GM21825 (cell line): ENCODE results near the gene DPP6.

Experiments used
- ATAC-seq: cut with Tn5 transposase; IDR thresholded peaks from one replicate; pipeline ENCODE4 v1.9.1; 2021; ENCODE audit warnings: mild to moderate bottlenecking, moderate library complexity; ENCODE audit not compliant: unreplicated experiment

Gene DPP6

DNA sequence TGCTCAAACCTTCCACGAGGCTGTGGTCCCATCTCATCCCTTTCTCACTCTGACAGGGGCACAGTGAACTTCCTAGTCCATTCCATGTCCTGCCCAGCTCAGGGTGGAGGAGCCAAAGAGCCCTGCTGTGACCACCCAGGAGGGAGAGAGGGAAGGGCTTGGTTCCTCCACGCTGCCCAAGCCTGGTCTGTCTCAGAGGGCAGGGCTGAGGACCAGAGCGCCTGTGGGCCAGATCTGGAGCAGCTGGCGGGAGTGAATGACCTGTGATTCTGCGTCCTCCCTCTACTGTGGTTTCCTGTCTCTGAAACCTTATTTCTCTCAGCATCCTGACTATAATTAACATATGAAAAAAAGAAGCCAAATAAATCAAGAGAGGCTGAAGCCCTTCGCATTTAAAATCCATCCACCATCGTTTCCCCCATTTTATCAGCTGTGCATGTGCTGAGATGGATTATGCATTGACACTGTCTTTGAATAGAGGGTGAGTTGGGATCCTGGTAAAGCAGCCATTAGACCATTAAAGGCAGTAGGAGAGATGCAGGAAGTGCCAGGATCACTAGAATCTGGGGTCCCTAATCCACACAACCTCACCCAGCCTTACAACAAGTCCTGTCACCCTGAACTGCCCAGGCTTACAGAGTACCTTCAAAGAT, 165.6 kb downstream of the DPP6 start:
- no peak for ATAC-seq

GRCh38 chr7:154231732-154232131, 179.5 kb downstream of the DPP6 start:
- no peak for ATAC-seq

GRCh38 chr7:154232700-154233099, 180.5 kb downstream of the DPP6 start:
- ATAC-seq = no peak

GRCh38 chr7:154241988-154242387, 189.8 kb downstream of the DPP6 start:
- no peak for ATAC-seq

DNA sequence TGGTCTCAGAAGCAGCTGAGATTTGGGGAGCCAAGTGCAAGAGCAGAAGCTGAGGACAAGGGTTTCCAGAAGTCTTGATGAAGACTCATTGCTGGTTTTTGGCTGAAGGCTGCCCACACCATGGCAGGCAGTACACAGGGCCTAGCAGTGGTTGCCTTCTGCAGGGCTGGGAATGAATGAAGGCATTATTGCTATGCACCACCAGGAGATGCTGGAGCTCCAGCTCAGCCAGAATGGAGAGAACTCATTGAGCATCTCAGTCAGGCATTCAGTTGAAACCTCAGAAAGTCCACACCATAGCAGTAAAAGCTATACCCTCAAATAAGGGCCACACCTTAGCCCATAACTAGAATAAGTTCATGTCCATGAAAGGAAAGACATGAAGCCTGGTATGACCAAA, 190.5 kb downstream of the DPP6 start:
- ATAC-seq = no peak

DNA sequence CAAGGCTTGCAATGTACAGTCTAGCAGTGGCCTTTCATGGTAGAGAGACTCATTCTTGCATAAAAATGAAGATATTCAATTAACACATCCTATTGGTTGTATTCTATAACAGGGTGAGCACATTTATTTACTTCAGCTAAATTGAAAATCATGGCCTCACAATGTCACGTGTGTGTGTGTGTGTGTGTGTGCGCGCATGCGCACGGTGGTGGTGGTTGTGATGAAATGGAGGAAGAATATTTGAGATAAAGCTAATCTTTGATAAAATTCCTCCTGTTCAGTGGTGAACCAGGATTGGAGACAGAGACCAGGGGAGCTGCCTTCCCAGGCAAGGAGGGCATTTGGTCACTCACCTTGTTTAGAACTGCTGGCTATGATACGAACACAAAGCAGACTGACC, 199.8 kb downstream of the DPP6 start:
- ATAC-seq = no peak

- no peak for ATAC-seq
These were observed 201.6 kb downstream of the DPP6 start for GRCh38 chr7:154253810-154254209.

GRCh38 chr7:154255324-154255723, 203.1 kb downstream of the DPP6 start:
- ATAC-seq = no peak

DNA sequence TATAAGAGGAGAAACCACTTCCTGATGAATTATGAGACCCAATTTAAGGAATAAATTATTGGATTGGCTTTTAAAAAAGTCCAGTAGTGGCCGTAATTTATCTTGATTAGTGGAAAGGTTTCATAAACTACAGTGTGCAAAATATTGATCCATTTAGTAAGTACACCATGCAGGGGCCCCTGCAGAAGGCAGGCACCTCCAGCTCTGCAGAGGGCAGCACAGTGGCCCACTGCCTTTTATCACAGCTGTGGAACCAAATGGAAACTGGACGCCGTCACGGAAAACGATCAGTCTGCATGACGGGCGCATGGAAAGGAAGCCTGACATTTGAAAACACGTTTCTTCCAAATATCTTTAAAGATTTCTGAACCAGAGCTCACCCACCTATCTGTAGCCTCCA, 204.0 kb downstream of the DPP6 start:
- no peak for ATAC-seq

- no peak for ATAC-seq
These were observed 207.2 kb downstream of the DPP6 start for GRCh38 chr7:154259396-154259795.

DNA sequence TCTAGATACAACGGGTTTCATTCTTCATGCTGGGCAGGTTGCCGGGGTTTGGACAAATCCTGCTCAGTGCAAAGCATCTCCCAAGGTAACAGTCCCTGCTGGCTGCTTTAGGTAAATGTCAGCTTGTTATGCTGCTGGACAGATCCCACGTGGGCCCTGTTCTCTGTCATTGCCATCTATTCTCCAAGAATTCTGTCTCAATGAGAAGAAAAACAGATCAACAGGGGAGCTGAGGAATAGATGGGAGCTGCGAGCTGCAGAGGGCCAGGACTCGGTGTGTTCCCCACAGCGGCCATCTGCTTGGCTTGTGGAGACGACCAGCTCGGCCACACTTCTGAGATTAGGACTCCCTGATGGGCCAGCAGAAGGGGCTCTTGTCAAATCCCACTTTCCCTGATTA, 235.2 kb downstream of the DPP6 start:
- ATAC-seq = no peak

DNA sequence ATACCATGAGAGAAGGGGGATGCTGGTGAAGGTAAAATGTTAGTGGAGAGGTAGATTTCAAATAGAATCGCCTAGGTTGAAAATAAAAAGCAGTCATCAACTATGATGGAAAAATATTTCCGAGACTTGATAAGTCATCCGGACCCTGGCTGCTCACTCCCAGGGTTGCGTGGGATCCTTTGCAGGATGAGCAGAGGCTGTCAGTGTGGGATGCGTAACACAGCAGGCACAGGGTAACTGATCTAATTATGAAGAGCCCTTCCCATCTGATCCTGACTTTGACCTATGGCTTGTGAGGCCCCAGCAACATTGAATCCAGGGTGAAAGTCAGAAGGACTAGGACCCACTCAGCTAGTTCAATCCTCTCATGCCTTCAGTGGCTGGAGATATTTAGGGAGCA, 236.9 kb downstream of the DPP6 start:
- no peak for ATAC-seq

- ATAC-seq = no peak
These were observed 244.2 kb downstream of the DPP6 start for GRCh38 chr7:154296443-154296842.

GRCh38 chr7:154299736-154300135, 247.5 kb downstream of the DPP6 start:
- no peak for ATAC-seq

GRCh38 chr7:154302380-154302779, 250.2 kb downstream of the DPP6 start:
- no peak for ATAC-seq

GRCh38 chr7:154304231-154304630, 252.0 kb downstream of the DPP6 start:
- no peak for ATAC-seq

- no peak for ATAC-seq
These were observed 252.8 kb downstream of the DPP6 start for GRCh38 chr7:154304740-154305700.

- ATAC-seq = no peak
These were observed 253.8 kb downstream of the DPP6 start for GRCh38 chr7:154306036-154306435.

GRCh38 chr7:154308928-154309327, 256.7 kb downstream of the DPP6 start:
- ATAC-seq = no peak

DNA sequence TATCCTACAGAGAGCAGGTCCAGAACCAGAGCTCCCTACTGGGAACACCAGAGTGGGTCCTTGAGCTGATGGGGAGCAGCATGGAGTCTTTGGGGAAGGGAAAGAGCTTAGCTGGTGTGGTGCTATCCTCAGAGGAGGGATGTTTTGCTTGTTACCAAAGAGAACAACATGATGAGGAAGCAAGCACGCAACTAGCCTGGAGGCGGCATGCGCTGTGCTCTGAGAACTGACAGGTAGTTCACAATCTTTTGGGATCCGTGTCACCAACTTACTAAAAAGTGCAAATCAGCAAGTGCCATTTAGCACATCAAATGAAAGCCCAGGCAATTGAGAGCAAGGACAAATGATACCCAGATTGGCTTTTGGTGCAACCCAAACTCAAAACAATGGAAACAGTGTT, 257.9 kb downstream of the DPP6 start:
- no peak for ATAC-seq

- no peak for ATAC-seq
These were observed 272.0 kb downstream of the DPP6 start for GRCh38 chr7:154324196-154324595.

GRCh38 chr7:154326421-154326820, 274.2 kb downstream of the DPP6 start:
- ATAC-seq = no peak
